Myometrial cell (primary cell): Measurements from ENCODE around the gene MXD4. TPM values are rescaled to one million over a fixed set of nuclear protein-coding genes. Genes with fewer than 3 reads are reported as not detected.

ENCODE experiments used
- total RNA-seq: library from RNA; depleted of rRNA; stranded (reverse); fragments of >200 nt; gene quantifications from 2 replicates; pipeline ENCODE4 v1.2.3, GENCODE V29; 2015

Gene MXD4
- total RNA-seq: 65.7 and 68.4 TPM in 2 replicates

DNA sequence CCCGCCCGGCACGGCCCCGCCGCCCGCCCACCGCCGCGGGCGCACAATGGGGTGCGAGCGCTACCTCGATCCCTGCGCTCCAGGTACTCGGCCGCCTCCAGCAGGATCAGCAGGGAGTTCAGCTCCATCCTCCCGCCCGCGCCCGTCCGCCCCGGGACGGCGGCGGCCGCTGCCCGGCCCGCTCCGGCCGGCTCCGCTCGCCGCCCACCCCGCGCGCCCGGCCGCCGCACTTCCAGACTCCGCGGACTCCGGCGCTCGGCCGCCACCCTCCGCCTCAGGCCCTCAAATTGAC lies at the start of gene MXD4:
Gene MXD4 (minus strand): TSS at position 257 of the 292 bp plus-strand sequence. CDS start 129 bp downstream, at position 128.

DNA sequence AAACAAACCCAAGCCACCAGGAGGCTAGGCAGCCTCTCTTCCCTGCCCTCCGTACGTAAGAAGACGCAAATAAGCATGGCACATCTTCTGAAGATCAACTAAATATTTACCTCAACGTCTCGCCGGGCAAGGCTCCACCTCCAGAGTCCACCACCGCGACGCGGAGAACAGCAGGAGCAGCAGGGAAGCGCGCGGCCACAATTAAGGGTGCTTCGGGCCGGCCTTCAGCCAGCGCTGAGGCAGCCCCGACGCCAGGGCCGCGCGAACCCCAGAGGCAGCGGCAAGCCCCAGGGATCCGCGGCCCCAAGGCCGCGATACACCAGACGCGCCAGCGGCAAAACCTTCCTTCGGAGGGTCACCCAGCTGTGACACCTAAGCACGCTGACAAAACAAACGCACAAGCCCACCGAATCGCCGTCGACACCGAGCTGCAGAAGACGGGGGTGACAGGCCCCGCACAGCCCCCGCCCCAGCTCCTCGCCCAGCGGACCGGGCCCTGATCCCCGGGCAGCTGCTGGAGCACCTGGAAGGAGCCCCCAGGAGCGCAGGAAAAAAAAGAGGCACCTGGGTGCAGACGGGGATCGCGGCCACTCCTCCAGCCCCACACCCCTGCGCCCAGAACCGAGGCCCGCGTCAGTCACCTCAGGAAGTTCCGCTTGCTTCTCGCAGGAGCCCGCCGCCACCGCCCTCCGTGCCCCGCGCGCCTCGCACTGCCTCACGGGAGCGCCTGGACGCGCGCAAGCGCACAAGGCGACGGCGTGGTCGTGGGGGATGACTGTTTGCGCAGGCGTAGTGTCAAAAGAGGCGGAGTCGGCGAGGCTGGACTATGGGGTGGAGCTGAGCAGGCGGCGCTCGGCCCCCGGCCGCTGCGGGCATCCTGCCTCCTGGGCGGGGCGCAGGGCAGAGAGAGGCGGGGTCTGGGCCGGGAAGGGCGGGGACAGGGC lies 20.2 kb downstream of the MXD4 start, which contains the start of the genes HAUS3 and POLN:
Gene HAUS3 (minus strand): TSS at position 712 of the 944 bp plus-strand sequence. CDS start 1,175 bp downstream, outside the sequence.
Gene POLN (minus strand): TSS at position 712 of the 944 bp plus-strand sequence. CDS start 12,890 bp downstream, outside the sequence.

Other genes starting within 250 kb of the MXD4 start
- gene NAT8L, start 202.8 kb downstream of the MXD4 start, total RNA-seq: under 0.01 TPM in 1 of 2 replicates, not detected in the other
- 3.2 and 5.5 TPM in 2 replicates for gene HAUS3, start 20.0 kb downstream of the MXD4 start, total RNA-seq
- under 0.01 and 0.18 TPM in 2 replicates for gene POLN, start 20.0 kb downstream of the MXD4 start, total RNA-seq
- 0.29 and 1.4 TPM in 2 replicates for gene ZFYVE28, start 156.5 kb upstream of the MXD4 start, total RNA-seq
- not detected in 2 replicates for gene CFAP99, start 156.8 kb upstream of the MXD4 start, total RNA-seq
- gene RNF4, start 207.0 kb upstream of the MXD4 start, total RNA-seq: 36.9 and 44.1 TPM in 2 replicates